HS-5 (cell line): ENCODE data around the gene TRPM2.
A peak's percentile ranks its signal among the peaks of the same experiment; 100 is the strongest.
"Not testable (repeated sequence)": the region's sequence is repeated elsewhere in the genome, so short reads cannot be mapped to it uniquely, and the experiment has no call there.

Source experiments
- DNase-seq: peaks from one replicate; pipeline ENCODE4 v3.0.0-alpha.2; 2012; ENCODE audit warnings: low read depth

TRPM2 gene

DNA sequence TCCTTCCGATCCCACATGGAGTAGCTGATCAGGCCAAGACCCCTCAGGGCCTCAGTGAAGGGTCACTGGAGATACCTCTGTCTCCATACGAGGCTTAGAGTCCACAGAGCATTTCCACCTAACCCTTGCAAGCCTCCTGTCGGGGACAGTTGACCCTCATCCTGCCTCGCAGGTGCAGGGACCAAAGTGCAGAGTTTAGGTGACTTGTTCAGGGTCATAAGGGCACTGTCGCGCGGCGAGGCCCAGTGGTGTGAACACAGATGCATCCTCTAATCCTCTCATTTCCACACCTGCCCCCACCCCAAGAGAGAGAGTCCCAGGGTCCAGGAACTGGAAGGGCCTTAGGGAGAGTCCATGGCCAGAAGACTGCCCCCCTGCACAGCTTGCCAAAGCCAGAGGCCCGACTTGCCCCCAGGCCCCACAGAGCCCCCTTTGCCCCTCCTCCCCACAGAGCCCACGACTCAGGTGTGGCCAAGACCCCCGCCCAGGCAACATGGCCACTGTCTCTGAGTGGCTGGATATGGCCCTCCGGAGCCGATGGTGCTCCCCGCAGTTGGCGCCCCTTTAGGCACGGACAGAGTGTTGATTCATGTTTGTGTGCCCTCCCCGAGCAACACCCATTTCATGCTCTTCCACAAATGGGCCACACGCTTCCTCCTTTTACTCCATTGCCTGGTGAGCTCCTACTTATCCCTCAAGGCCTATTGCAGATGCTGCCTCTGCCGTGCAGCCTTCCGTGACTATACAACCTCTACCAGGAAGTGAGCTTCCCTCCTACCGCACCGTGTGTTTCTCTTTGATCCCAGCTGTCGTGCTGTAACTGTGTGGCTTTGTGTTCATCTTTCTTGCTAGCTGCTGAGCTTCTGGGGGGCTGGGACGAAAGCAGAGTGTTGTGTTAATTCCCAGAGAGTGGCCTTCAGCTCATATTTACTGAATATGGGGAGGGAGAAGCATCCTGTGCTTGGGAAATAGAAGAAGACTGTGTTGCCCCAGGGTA is 1.7 kb downstream of the TRPM2 start:
- DNase-seq = no peak

DNA sequence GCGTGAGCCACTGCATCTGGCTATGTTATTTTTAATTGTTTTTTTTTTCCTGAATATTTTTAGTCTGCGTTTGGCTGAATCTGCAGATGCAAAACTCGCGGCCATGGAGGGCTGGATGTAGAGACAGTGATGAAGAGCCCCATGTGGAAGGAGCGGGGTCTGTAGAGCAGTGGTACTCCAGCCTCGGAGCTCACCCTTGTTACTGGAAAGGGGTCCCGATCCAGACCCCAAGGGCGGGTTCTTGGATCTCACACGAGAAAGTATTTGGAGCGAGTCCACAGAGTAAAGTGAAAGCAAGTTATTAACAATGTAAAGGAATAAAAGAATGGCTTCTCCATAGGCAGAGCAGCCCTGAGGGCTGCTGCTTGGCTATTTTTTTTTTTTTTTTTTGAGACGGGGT is 2.7 kb downstream of the TRPM2 start:
- no peak for DNase-seq

DNA sequence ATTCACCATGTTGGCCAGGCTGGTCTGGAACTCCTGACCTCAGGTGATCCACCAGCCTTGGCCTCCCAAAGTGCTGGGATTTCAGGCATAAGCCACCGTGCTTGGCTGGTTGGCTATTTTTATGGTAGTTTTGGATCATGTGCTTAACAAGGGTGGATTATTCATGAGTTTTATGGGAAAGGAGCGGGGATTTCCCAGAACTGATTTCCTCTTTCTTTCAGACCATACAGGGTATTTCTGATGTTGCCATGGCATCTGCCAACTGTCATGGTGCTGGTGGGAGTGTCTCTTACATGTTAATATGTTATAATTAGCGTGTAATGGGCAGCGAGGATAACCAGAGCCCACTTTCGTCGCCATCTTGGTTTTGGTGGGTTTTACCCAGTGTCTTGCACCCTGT is 3.2 kb downstream of the TRPM2 start:
- DNase-seq = no peak

DNA sequence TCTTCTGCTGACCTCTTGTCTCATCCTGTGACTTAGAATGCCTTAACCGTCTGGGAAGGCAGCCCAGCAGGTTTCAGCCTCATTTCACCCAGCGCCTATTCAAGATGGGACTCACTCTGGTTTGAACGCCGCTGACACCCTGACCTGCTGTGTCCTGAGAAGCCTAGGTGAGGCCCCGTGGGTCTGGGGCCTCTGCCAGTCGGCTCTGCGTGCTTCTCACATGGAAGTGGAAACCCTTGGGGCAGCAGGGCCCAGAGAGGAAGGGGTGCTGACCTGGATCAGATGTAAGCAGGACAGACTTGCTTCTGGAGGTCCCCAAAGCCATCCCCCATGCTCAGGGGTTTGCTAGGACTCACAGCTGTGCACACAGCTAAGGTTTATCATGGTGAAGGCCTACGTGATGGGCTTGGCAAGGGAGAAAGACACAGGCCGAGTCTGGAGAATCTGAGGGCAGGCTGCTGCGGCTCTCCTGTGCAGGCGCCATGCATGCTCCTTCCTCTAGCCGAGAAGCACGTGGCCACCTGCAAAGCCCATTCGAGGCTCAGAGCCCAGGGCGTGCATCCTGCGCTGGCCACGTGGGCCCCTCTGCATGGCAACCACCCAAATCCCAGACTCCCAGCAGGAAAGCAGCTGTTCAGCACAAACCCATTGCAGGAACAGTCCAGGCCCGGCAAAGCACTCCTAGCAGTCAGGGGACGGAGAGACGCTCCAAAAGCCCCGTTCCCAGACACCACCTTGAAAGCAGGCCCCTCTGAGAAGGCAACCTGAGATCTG is 3.8 kb downstream of the TRPM2 start:
- no peak for DNase-seq

DNA sequence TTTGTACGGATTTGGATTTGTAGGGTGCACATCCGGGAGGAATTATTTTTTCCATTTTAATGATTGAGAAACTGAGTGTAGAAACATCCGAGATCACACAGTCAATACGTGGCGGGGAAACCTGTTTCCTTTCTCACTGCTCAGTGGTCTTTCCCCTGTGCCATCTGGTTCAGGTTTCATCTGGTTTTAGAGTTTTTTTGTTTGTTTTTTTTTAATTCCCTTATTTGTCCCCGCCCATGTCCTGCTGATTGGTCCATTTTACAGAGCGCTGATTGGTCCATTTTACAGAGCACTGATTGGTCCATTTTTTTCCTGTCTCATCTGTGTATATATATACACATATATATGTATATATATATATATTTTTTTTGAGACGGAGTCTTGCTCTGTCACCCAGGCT is 6.0 kb downstream of the TRPM2 start:
- DNase-seq = no peak

DNA sequence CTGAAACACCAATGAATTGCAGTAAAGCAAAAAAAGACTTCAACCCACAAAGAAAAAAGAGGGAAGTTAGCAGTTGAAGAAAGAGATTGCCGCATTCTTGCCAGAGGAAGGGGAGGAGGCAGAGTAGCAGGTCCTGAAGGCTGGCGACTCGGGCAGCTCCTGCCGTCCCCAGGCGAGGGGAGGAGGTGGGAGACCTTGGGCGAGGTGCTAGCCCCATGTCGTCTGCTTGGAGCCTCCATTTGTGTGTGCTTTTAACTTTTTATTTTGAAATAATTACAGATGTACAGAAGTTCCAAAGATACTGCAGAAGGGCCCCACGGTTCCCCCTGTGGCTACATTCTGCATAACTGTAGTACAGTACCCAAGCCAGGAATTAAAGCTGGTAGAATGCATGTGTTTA is 6.7 kb downstream of the TRPM2 start:
- no peak for DNase-seq

DNA sequence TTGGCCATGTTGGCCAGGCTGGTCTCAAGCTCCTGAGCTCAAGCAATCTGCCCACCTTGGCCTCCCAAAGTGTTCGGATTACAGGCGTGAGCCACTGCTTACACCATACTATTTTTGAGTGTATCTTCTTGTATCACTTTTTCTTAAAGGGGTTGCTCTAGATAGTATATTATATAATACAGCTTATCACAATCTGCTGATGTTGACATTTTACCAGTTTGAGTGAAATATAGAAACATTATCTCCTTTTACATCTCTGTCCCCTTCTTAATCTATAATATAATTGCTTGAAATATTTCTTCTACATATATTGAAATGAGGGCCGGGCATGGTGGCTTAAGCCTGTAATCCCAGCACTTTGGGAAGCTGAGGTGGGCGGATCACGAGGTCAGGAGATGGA is 8.5 kb downstream of the TRPM2 start:
- not testable (repeated sequence) for DNase-seq

DNA sequence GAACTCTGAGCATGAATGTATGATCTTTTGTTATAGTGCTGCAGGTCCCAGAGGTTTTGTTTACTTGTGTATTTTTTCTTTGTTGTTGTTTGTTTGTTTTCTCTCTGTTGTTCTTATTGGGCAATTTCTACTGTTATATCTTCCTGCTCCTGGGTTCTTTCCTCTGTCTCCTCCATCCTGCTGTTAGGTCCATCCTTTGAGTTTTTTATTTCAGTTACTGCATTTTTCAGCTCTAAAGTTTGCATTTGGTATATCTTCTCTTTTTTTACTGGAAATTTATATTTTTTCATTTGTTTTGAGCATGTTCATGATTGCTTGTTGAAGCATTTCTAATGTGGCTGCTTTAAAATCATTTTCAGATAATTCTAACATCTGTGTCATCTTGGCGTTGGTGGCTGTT is 9.9 kb downstream of the TRPM2 start:
- no peak for DNase-seq

DNA sequence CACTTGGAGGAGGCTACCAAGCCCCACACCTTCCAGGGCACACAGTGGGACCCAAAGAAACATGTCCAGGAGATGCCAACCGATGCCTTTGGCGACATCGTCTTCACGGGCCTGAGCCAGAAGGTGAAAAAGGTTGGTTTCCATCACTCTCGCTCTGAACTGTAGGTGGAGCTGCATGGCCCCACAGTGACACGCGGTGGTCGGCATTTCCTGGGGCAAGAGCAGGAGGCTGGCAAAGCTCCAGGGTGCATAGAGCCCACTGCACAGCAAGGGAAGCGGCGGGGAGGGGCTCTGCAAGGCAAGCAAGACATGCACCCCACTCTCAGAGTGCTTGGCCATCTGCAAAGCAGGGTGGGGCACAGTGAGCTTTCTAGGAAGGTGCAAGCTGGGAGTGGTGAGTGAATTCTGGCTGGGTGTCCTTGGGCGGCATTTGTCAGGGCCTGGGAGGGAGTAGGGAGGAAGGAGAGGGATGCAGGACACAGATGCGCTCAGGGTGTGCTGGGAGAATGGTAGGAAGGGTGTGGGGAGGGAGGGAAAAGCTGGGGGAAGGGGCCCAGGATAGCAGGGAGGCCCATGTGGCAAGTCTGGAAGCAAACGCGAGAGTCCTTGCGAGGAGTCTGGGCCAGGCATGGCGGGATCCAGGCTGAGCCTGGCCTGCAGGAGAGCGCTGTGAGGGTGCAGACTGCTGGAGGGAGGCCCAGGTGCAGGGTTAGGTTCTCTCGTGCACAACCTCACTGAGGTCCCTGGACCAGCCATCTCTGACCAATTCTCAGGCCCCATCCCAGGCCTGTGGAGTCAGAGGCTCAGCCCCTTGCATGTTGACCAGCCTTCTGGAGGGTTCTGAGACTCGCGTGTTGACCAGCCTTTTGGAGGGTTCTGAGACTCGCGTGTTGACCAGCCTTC is 11.0 kb downstream of the TRPM2 start:
- DNase-seq = no peak

DNA sequence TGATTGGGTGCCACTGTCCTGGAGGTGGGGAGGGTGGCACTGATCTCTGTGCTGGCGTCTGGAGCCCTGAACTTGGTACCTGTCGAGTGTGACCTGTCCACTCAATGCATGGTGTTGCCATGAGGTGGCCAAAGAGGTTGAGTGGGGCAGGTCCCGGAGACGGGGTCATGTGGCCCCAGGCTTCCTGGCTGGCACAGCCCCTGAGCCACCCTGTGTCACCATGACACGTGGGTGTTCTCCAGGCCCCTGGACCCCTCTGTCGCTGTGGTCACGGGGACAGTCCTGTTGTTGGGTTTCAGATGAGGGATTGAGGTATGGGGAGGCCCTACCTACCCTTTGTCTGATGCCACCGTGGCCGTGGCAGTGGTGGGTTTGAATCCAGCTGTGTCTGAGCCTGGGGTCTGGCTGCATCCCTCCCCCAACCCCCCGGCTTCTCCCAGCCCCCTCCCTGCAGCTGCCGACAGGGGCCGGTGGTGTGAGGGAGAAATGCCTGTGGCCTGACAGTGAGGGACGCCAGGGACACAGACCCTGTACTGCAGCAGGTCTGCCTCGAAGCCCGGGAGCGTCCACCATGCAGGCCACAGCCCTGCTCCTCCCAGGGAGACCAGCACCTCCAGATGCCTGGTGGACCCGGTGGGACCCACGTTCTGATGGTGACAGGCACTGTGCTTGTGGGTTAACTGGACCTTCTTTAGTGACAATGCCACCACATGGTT is 12.0 kb downstream of the TRPM2 start:
- DNase-seq = no peak

DNA sequence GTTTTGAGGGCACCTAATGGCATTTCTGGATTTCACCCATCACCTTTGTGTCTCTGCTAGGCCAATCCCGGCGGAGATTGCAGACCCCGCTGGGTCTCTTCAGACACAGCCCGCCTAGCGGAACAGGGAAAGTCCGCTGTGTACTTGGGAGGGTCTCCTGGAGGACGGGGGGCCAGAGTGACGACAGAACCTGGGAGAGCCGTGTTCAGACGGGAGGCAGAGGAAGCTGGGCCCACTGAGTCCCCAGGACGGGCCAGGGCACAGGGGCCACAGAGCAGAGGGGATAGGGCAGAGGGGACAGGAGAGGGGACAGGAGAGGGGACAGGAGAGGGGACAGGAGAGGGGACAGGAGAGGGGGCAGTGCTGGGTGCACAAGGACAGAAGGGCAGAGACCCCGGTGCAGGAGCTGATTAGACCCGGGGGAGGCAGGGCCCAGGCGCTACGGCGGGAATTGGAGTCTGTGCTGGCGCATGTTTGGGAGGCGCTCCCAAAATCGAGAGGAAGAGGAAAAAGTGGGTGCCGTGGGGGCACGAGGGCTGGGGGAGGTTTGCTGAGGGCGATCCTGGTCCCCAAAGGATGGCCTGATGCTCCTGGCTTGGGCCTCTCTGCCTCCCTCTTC is 12.7 kb downstream of the TRPM2 start:
- no peak for DNase-seq

DNA sequence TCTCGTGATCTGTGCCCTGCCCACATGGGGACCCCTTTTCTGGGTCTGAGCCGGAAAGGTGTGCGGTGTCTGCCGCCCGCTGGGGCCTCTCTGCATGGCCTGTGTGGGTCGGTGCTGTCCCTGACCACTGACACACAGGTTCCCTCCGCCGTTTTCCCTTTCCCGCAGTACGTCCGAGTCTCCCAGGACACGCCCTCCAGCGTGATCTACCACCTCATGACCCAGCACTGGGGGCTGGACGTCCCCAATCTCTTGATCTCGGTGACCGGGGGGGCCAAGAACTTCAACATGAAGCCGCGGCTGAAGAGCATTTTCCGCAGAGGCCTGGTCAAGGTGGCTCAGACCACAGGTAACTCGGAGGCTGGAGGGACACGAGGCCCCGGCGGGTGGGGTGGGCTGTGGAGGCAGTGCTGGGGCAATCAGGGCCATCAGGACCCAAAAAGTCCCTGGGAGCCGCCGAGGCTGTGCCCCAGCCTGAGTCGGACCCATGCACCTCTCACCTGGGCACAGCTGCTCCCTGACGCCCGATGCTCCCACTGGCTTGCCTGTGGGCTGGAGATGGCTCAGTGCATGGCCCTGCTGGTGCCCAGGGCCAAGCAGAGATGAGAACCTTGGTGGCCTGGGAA is 13.3 kb downstream of the TRPM2 start:
- DNase-seq = no peak

DNA sequence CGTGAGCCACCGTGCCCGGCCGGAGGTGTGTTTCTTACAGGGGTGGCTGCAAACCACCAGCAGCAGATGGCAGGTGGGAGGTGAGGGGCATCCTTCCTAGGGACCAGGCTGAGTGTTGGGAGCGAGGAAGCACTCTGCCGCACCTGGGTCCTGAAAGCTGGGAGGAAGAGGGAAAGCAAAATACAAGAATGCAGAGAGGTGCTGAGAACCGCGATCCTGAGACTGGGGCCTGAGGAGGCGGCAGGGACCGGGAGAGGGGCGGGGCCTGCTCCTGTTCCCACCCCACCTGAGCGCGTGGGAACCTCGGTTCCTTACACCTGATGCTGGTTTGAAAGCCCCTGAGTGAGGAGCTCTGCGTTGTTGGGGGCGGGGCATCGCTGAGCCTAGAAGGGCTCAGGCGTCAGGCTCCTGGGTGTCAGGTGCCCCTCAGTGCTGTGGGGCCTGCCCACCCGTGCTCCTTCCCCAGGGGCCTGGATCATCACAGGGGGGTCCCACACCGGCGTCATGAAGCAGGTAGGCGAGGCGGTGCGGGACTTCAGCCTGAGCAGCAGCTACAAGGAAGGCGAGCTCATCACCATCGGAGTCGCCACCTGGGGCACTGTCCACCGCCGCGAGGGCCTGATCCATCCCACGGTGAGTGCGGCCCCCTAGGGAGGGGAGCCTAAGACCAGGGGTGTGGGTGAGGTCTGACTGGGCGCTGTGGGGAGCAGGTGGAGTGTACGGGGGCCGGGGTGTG is 15.5 kb downstream of the TRPM2 start:
- DNase-seq = no peak

DNA sequence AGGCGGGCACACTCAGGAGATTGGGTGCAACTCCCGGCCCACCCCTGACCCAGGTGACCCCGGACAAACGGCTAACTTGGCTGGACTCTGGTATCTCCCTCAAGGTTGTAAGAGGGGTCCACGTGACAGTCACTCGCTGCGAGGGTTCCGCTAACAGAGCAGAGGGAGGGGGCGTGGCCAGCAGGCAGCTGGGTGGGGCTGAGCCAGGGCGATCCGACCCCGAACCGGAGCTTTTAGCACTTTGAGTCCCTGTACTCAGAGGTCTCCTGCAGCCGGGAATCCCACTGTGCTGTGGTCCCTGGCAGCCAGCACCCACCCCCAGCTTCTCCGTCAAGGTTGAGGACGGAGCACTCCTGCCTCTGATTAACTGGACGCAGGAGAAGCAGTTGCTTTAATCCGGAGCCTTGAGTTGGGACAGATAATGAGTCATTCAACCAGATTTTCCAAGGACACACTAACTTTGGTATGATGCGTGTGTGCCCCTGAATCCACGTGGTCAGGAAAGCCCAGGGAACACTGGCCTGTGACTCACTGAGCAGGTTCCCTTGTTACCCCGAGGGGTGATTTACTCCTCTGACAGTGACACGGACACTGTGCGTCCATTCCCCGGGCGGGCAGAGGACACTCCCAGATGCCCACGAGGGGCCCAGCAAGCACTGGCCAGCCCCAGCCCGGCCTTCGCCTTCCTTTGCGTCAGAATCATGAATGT is 16.8 kb downstream of the TRPM2 start:
- peak; percentile 34 for DNase-seq

DNA sequence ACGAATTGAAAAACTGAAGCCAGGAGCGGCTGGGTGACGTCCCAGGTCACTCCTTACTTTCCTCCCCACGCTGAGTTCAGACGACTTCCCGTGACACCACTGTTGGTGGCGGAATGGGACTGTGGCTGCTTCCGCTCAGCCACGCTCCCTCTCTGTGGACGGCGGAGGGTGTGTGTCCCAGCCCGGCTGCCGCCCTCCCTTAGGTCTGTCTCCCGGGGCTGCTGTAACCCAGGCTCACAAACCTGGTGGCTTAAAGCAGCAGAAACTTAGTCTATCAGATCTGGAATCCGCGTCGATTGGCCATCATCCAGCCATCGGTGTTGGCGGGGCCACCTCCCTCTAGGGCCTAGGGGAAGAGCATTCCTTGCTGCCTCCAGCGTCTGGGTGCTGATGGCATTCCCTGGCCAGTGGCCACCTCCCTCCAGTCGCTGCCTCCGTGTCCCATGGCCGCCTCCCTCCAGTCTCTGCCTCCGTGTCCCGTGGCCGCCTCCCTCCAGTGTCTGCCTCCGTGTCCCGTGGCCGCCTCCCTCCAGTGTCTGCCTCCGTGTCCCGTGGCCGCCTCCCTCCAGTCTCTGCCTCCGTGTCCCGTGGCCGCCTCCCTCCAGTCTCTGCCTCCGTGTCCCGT is 17.5 kb downstream of the TRPM2 start:
- DNase-seq = no peak

DNA sequence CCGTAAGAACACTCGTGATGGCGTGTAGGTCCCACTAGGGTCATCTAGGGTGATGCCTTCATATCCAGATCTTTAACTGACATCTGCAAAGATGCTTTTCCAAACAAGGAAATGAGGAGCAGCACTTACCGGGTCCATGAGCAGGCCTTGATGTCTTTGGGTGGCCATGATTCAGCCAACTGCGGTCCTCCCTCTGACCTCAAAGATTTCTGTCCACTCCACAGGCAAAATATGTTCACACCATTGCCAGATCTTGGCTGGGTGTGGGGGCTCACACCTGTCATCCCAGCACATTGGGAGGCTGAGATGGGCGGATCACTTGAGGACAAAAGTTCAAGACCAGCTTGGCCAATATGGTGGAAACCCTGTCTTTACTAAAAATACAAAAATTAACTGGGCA is 18.2 kb downstream of the TRPM2 start:
- no peak for DNase-seq

DNA sequence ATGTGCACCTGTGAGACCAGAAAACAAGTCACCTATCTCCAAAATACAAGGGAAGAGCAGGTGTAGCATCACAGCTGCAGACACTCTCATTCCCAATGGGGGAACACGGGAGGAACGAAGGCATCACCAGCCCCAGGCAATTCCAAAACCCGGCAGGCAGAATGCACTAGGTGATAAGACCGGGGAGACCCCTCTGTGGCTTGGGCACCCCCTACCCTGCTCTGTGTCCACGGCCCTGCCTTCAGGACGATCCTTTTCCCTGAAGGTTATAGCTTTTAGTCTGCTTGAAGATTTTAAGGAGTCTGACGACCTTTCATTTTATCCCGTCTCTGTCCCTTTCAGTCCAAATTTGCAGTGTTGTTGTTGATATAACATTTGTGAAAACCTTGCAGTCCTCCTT is 19.2 kb downstream of the TRPM2 start:
- no peak for DNase-seq

DNA sequence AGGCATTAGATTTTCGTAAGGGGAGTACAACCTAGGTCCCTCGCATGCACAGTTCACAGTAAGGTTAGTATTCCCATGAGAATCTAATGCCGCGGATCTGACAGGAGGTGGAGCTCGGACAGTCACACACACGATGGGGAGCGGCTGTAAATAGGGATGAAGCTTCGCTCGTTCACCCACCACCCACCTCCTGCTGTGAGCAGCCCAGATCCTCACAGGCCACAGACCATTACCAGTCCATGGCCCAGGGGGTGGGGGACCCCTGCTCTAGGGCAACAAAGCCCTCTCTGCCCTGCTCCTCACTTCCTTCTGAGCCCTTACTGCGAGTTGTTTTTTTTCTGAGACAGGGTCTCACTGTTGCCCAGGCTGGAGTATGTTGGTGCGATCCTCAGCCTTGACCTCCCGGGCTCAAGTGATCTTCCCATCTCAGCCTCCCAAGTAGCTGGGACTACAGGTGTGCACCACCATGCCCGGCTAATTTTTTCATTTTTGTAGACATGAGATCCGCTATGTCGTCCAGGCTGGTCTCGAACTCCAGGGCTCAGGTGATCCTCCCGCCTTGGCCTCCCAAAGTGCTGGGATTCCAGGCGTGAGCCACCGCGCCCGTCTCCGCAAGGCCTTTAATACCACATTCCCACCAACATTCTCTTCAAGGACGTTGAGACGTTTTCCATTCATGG is 21.3 kb downstream of the TRPM2 start:
- DNase-seq = no peak
